ENCODE results near the gene TMEM175.
"Not testable (repeated sequence)": the region's sequence is repeated elsewhere in the genome, so short reads cannot be mapped to it uniquely, and the experiment has no call there.

The TMEM175 gene

GRCh38 chr4:989722-990471 lies 57.6 kb downstream of the TMEM175 start:
- no peak for DNase-seq (ENCODE audit: low read depth)

GRCh38 chr4:990746-991367 lies 58.6 kb downstream of the TMEM175 start:
- DNase-seq (ENCODE audit: low read depth), result no peak

GRCh38 chr4:991451-992296 lies 59.4 kb downstream of the TMEM175 start:
- DNase-seq (ENCODE audit: low read depth), result no peak

- DNase-seq (ENCODE audit: low read depth), result no peak
Measured at GRCh38 chr4:992297-993110, 60.2 kb downstream of the TMEM175 start.

- DNase-seq (ENCODE audit: low read depth), result no peak
Measured at GRCh38 chr4:993111-994029, 61.1 kb downstream of the TMEM175 start, which contains the start of gene SLC26A1. TSS of gene SLC26A1 (minus strand) at chr4:993404. CDS start at chr4:991703, 1,701 bp downstream.

- no peak for DNase-seq (ENCODE audit: low read depth)
Measured at GRCh38 chr4:995311-996026, 63.2 kb downstream of the TMEM175 start.

- DNase-seq (ENCODE audit: low read depth), result no peak
Measured at GRCh38 chr4:996030-996996, 64.1 kb downstream of the TMEM175 start.

- DNase-seq (ENCODE audit: low read depth), result no peak
Measured at GRCh38 chr4:996997-997374, 64.7 kb downstream of the TMEM175 start.

GRCh38 chr4:997375-998071 lies 65.3 kb downstream of the TMEM175 start:
- no peak for DNase-seq (ENCODE audit: low read depth)

GRCh38 chr4:998096-998691 lies 65.9 kb downstream of the TMEM175 start:
- DNase-seq (ENCODE audit: low read depth), result no peak

- not testable (repeated sequence) for DNase-seq (ENCODE audit: low read depth)
Measured at GRCh38 chr4:999240-999863, 67.1 kb downstream of the TMEM175 start.

- DNase-seq (ENCODE audit: low read depth), result no peak
Measured at GRCh38 chr4:999882-1000425, 67.7 kb downstream of the TMEM175 start.

- no peak for DNase-seq (ENCODE audit: low read depth)
Measured at GRCh38 chr4:1000686-1001260, 68.5 kb downstream of the TMEM175 start.

- no peak for DNase-seq (ENCODE audit: low read depth)
Measured at GRCh38 chr4:1001561-1002130, 69.4 kb downstream of the TMEM175 start.

- DNase-seq (ENCODE audit: low read depth), result no peak
Measured at GRCh38 chr4:1002131-1002630, 69.9 kb downstream of the TMEM175 start.

- DNase-seq (ENCODE audit: low read depth), result no peak
Measured at GRCh38 chr4:1002631-1003251, 70.5 kb downstream of the TMEM175 start.

Measured in GM04503 (cell line).